HG02943 (cell line): ENCODE data around the gene TMEM214.

ENCODE experiments used
- ATAC-seq: cut with Tn5 transposase; IDR thresholded peaks from one replicate; pipeline ENCODE4 v1.9.1; 2021; ENCODE audit warnings: mild to moderate bottlenecking, low read depth, moderate library complexity; ENCODE audit not compliant: unreplicated experiment

The TMEM214 gene, protein sequence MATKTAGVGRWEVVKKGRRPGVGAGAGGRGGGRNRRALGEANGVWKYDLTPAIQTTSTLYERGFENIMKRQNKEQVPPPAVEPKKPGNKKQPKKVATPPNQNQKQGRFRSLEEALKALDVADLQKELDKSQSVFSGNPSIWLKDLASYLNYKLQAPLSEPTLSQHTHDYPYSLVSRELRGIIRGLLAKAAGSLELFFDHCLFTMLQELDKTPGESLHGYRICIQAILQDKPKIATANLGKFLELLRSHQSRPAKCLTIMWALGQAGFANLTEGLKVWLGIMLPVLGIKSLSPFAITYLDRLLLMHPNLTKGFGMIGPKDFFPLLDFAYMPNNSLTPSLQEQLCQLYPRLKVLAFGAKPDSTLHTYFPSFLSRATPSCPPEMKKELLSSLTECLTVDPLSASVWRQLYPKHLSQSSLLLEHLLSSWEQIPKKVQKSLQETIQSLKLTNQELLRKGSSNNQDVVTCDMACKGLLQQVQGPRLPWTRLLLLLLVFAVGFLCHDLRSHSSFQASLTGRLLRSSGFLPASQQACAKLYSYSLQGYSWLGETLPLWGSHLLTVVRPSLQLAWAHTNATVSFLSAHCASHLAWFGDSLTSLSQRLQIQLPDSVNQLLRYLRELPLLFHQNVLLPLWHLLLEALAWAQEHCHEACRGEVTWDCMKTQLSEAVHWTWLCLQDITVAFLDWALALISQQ

DNA sequence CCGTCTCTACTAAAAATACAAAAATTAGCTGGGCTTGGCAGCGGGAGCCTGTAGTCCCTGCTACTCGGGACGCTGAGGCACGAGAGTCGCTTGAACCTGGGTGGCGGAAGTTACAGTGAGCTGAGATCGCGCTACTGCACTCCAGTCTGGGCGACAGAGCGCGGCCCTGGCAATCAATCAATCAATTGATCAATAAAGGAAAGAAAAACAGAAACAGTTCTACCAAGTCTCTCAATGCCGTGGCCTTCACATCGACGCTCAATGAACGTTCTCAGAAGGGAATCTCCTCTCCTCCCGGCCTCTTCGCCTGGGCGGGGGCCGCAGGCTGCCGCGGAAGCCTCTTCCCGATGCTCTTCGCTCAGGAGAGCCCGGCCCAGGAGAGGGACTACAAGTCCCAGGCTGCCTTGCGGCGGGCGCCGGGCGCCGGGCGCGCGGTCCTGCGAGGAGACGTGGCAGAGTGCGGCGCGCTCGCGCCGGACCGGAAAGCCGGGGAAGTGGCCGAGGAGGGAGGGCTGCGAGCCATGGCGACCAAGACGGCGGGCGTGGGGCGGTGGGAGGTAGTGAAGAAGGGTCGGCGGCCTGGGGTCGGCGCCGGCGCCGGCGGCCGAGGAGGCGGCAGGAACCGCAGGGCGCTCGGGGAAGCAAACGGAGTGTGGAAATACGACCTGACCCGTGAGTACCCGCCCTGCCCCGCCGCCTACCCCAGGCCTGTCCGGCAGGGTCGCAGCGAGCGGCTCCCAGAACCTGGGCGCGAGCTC lies at the start of gene TMEM214:
TMEM214 (plus strand) TSS at position 471 of the 758 bp plus-strand sequence; CDS start at position 522, 51 bp downstream.
- peak; percentile 95 for ATAC-seq

DNA sequence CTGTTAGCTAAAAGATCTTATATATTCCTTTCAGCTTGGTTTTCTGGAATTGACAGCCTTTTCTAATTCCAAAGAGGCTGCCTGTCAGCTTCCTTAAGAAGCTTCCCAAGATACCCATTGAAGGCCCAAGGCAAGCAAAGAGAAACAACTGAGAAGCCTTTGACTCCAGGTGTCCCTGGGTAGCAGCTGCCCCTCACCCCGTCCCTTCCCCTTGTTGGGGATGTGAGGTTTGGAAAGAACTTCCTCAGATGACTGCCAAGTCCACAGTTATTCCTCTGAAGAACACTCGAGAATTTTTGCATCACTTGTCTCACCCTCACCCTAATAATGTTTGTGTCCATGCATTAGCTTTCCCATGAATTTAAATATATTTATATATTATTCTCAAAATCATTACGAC lies 49.0 kb upstream of the TMEM214 start:
- no peak for ATAC-seq

DNA sequence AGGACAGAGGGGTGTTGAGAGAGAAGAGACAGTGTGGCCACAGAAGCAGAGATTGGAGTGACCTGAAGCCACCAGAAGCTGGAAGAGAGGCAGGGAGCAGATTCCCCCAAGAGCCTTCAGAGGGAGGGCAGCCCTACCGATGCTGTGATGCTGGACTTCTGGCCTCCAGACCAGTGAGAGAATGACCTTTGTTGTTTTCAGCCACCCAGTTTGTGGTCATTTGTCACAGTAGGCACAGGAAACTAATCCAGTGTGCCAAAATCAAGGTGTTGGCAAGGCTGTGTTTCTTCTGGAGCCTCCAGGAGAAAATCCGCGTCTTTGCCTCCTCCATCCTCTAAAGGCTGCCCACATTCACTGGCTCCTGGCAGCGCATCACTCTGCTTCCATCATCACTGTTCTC lies 47.0 kb upstream of the TMEM214 start:
- no peak for ATAC-seq

DNA sequence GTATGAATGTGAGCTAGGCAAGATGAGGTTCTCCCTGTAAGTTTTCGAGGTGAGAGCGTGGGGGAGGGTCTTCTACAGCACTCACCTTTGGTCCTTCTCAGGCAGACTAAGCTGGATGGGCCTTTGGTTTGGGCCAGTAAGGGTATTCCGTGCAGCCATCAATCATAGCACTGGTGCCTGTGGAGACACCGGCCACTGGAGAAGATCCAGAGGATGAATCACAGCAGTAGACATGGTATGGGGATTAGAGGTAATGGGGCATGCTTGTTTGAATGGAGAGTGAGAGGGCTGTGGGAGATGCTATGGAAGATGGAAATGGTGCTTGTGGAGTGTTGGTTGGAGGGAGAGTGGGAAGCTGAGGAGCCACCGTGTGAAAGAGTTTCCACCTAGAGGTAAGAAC lies 46.2 kb upstream of the TMEM214 start:
- no peak for ATAC-seq

DNA sequence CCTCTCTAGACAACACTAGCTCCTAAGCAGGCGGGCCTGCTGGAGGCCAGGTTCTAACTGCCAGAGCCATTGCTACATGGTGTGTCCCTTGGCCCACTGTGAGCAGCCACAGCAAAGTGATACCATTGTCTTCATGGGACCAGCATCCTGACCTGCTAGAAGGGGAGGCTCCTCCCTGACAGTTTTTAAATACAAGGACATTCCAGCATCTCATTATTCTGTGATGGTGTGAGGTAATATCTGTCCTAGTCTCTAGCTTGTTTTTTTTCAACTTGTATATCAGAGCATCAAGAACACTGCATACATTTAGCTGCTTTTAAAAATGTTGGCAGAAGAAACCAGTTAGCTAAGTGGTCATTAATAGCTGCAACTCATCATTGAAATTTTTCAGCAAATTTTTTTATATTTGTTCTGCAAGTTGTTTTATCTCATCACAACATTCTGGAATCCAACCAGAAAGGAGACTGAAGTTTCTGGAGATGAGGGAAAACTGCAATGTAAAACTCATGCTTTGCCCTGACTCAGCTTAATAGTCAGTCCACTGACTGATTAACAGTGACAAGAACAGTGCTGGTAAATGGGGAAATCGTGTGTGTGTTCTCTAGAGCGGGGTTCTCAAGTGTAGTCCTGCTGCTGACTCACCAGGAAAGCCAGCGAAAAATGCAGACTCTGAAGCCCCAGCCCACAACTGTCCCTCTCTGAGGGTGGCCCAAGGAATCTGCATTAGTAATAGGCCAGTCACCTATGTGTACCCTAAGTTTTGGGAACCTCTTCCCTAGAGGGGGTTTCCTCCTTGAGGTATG lies 44.5 kb upstream of the TMEM214 start:
- no peak for ATAC-seq

DNA sequence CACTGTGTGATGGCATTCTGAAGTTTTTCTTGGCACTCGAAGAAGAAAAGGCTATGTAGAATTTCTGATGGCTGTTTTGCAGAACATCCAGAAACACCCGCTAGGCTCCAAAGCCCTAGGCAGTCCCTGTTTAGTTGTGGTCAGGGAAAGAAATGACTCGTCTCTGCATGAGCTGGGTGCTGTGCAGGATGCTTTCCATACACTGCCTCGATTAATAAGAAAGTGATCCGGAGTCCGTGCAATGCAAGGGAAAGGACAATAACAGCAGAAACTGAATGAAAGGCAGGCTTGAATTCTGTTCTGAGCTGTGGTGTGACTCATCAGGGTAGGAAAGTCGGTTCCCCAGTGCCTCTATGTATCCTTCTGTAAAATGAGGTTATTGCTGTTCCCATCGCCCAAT lies 43.6 kb upstream of the TMEM214 start:
- ATAC-seq: no peak

DNA sequence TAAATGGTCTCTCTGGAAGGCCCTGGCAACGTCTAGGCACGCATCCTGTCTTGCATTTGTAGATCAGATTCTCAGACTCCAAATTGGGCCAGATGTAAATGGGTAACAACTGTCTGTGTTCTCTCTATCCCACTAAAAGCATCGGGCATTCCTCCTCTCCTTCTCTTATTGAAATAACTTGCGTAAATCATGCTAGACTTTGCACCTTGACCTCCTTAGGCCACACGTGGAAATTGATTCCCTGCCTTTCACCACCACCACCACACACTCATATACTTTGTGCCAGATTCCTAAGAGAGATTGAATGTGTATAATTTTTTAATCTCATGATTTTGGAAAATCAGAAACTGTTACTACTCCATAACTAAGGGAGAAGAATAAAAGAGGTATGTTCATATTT lies 41.0 kb upstream of the TMEM214 start:
- no peak for ATAC-seq

DNA sequence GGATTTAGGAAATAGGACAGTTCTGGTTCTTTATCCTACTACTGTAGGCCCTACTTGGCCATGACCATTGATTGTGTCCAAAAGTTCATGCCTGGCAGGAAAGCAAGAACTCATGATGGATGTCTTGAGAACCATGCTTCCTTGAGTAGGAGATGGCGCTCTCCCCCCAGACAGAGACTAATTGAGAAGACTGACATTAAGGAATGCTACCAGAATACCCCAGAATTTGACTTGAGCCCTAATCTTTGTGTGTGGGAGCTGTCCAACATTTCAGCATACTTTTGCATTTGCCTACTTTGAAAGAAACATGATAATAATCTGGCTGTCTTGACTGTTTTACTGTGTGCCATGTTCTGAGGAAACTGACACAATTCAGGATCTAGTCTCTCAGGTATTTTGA lies 39.0 kb upstream of the TMEM214 start:
- no peak for ATAC-seq

DNA sequence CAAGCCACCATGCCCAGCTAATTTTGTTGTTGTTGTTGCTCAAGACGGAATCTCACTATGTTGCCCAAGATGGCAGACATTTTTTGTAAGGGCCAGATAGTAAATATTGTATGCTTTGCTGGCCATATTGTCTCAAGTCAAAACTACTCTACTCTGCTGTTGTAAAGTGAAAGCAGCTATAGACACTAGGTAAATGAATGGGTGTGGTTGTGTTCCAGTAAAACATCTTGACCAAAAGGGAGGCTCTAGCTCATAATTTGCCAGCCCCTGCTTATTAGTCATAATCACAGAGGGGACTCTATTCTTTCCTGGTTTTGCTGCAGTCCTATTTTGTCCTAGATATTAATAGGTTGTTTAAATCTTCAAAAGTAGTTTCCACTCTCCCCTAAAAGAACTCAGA lies 37.8 kb upstream of the TMEM214 start:
- ATAC-seq: no peak

DNA sequence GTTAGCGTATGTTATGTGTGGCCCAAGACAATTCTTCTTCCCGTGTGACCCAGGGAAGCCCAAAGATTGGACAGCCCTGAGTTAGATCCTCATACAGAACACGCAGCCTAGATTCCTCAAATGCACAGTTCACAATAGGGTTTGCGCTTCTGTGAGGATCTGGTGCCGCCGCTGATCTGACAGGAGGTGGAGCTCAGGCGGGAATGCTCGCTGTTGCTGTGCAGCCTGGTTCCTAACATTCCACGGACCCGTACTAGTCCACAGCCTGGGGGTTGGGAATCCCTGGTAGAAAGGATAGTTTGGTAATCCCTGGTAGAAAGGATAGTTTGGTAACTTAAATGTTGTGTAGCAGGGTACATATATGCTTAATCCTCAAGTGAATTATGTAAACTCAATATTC lies 35.4 kb upstream of the TMEM214 start:
- ATAC-seq: no peak

DNA sequence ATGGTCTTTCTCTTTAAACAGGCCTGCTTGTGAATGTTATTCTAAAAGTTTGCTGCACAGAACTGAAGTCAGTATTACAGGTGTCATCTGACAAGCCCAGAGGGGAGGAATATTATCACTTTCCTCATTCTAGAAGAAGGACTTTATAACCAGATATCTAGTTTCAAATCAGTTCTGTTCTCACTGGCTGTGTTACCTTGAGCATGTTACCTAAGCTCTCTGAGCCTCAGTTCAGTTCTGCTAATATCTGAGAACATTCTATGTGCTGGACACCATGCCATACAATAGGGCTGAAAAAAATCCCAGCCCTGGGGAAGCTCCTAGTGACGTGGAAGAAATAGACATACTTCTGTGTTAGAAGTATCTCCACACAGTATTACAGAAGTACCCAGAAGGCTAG lies 34.4 kb upstream of the TMEM214 start:
- no peak for ATAC-seq

DNA sequence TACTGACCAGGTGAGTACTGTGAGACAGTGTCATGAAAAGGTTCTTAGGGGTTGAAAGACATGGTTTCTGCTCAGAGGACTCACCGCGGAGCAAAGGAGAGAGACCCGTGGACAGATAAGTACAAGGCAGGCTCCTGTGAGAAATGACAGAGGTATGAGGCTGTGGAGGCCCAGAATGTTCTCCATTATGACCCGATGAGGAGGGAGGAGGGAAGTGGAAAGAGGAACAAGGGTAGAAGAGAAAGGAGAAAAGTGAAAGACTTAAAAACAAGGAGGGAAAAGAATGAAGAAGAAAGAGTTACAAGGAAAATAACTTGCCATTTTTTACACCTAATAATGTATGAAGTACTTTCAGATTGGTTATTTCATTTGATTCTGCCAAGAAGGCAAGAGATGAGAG lies 32.5 kb upstream of the TMEM214 start:
- ATAC-seq: no peak

DNA sequence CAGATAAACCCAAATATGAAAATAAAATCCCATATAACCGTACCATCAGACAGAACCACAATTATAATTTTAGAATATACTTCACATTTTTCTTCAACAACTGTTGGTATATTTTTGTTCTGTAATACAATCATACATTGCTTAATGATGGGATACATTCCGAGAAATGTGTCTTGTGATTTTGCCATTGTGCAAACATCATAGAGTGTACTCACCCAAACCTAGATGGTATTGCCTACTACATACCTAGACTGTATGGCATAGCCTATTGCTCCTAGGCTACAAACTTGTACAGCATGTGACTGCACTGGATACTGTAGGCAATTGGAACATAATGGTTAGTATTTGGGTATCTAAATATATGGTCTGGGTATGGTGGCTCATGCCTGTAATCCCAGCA lies 31.8 kb upstream of the TMEM214 start:
- ATAC-seq: no peak

DNA sequence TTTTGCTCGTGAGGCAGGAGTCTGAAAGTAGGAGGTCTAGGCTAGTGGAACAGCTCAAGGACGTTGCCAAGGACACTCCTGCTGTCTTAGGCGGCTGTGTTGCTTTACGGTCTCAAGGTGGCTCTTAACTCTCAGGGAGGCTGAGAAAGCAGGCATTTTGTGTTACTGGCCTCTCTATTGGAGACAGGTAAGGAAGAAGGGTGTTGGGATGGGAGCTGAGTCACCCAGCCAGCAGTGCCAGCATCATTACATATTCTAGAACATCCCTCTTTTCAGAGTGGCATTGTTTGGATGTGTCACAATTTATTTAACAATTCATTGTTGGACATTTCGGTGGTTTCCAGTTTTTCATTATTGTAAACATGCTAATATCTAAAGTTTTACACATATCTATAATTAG lies 30.8 kb upstream of the TMEM214 start:
- ATAC-seq: no peak

DNA sequence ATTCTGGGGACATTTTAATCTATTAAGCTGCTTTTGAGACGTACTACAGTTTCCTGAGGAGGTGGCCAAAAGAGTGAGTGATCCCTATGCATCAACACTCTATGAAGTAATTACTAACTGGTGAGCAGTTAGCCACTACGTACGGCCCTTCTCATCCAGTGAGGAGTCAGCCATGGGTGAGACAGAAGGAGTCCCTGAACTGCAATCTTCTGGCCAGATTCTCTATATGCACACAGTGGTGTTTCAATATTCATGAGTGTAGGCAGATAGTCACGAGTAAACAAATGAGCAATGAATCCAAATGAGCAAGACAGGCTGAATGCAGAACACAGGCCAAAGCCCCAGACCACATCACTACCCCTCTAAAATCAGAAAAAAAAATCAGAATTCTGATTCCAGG lies 29.8 kb upstream of the TMEM214 start:
- ATAC-seq: no peak

DNA sequence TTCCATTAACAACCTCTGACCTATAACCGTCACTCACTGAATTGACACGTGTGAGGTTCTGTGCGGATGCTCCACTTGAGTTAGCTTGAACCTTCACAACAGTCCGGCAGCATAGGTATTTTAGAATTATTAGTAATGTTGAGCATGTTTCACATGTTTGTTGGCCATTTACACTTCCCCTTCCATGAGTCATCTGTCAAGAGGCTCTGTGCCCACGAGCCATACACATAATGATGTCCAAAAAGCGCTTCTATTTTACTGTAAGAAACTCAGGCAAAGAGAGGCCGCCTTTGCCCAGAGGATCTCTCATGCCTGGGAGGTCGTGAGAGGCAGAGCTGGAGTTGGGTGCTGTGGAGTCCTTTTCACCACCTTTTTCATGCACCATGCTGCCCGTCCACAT lies 28.9 kb upstream of the TMEM214 start:
- ATAC-seq: no peak

DNA sequence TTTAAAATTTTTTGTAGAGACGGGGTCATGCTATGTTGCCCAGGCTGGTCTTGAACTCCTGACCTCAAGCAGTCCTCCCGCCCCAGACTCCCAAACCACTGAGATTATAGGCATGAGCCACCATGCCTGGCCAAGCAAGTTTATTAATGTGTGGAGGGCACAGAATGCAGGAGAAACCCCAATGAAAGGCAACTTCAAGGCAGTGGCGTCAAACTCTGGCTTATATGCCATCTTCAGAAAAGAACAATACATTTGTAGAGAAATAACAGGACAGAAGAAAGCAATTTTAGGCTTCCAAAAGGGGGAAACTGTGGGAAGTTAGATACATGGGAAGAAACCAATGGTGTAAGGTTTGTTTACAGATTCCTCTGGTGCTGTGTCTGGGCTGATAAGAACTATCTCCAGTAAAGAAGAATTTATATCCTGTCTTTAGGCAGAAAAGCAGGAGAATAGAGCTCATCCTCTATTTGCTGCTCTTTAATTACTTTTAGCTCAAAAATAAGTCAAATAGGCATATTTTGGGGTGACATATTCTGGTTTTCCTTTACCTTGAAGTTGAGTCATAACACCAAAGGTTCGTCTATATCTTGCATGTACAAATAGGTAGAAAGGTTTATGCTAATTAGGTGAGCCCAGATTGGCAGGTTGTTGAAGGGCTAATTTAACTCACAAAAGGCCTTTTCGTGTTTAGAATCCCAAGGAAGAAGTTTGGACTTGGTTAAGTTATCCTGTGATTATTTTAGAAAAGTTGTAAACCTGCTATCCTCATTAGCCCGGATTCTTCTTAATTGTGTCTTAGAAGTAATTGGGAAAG lies 26.0 kb upstream of the TMEM214 start:
- no peak for ATAC-seq

DNA sequence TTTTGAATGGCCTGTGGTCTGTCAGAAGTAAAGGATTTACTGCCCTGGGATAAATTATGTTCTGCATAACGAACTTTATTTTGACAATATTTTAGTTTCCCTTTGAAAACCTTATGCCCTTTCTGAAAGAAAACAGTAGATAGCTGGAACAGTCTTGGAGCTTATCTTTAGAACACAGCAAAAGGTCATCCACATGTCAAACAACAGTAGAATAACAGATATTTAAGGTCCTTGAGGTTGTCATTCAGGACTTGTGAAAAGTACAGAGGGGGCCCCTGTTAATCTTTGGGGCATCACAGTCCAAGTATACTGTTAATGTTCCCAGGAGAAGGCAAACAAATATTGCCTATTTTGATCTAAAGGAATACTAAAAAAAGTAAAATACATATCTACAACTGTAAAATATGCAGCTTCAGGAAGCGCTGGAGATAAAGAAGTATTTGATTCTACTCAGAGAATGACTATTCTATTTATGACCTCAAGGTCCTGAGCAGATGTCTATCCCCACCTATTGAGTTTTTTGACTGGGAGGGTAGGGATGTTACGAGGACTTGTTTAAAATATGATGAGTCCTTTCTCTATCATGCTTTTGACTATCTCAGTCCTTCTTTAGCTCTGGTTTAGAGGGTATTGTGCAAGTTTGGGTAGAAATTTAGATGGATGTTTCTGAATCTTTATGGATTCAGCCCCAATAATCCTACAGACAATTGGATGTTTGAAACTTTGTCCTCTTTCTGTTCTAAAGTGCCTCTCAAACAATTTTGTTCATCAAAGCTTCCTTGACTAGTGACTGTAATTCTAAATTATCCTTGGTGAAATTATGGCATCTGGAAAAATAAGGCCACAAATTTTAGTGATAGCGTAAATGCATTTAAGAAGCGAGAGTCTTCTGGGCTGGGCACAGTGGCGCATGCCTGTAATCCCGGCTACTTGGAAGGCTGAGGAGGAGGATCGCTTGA lies 25.1 kb upstream of the TMEM214 start:
- ATAC-seq: no peak

DNA sequence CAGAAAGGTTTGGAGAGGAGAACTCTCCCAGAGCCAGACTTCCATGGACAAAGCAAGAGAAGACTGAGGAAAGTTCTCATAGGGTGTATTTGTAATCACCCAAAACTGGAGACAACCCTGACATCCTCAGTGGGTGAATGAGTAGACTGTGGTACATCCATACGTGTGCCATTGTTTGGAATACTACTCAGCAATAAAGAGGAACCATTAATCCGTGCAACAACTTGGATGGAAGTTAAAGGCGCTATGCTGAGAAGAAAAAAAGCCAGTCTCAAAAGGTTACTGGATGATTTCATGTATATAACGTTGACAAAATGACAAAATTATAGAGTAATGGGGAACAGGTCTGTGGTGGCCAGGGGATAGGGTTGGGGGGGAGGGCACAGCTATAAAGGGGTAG lies 24.1 kb upstream of the TMEM214 start:
- no peak for ATAC-seq
